GM19035 (cell line): ENCODE data around the gene TMEM178A.
"Not testable (repeated sequence)": the region's sequence is repeated elsewhere in the genome, so short reads cannot be mapped to it uniquely, and the experiment has no call there.

Experiments used
- ATAC-seq: cut with Tn5 transposase; IDR thresholded peaks from one replicate; pipeline ENCODE4 v1.9.1; 2021; ENCODE audit not compliant: unreplicated experiment

Gene TMEM178A

DNA sequence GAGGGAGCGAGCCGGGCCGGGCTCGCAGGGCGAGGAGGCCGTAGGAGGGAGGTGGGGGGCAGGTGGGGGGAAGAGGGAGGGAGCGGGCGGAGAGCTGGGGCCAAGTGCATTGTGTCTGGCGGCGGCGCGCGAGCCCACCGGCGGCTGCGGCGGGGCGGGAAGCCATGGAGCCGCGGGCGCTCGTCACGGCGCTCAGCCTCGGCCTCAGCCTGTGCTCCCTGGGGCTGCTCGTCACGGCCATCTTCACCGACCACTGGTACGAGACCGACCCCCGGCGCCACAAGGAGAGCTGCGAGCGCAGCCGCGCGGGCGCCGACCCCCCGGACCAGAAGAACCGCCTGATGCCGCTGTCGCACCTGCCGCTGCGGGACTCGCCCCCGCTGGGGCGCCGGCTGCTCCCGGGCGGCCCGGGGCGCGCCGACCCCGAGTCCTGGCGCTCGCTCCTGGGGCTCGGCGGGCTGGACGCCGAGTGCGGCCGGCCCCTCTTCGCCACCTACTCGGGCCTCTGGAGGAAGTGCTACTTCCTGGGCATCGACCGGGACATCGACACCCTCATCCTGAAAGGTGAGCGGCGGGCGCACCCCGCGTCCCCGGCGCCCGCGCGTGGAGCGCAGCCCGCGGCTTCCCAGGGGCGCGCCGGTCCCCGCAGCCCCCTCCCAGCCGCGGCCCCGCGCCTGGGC, at the start of gene TMEM178A:
TMEM178A (plus strand) TSS at position 107 of the 680 bp plus-strand sequence; CDS start at position 165, 58 bp downstream.
- ATAC-seq = no peak

DNA sequence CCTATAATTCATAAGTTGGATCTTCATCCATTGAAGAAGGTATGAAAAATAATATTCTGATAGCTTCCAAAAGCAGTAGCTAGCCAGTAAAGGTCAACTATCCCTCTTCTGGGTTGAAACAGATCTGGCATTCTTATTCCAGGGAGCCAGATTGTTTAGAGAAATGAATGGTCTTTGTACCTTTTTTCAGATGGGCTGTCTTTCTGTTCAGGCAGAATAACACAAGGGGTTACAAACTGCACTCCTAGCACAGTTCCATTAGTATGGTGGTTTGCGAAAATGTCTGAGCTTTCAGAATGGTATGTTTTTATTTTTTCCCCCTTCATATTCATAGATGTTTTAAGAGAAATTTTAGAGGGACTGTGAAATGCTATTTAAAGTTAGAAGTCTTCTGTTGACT, 47.5 kb upstream of the TMEM178A start:
- ATAC-seq = no peak

DNA sequence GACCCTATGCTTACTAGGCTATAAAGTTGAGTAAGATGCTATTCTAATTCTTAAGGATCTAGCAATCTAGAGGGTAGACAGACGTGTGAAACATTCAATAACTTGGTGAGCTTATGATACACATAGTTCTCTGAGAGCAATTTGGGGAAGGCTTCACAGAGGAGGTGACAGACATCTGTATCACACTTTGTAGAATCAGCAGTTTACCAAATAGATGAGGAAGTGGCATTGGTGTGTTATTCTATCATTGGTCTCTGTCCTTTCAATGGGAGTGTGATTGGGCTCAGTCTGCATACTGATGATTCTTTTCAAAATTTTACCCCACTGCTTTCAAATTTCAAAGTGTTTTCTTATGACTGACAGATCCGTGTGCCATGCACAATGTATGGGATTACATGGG, 47.0 kb upstream of the TMEM178A start:
- ATAC-seq = no peak

DNA sequence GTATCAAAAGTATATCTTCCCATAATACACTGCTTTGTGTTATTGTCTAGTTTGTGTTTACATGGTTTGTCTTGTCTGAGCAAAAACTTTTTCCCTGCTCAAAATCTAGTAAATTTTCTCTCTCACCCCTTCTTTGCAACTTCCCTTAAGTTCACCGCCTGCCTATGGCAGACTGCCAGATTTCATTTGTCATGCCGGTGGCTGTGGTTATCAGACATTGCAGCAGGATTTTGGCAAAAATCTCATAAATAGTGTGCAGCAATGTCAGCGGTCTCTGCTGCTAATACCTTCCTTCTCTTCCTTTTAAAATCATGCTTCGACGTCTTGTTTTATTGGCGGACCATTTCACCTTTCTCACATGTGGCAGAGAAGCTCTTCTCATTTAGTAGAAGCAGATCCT, 45.6 kb upstream of the TMEM178A start:
- ATAC-seq = no peak

DNA sequence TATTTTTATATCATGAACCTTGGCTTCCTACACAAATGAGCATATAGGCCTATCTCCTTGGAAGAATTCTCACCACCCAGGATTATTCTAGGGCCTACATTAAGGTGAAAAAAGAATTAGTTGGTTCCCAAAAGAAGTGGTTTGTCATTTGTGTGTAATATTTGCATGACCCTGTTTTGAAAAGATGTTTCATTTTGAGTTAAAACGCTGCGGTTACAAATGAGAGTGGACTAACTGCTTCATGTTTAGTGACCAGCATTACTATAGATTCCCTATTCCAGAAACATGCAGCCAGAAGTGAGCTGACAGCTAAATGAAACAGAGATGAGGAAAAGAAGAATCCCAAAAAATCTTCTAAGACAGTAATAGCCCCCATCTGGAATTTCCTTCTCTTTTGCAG, 44.1 kb upstream of the TMEM178A start:
- no peak for ATAC-seq

DNA sequence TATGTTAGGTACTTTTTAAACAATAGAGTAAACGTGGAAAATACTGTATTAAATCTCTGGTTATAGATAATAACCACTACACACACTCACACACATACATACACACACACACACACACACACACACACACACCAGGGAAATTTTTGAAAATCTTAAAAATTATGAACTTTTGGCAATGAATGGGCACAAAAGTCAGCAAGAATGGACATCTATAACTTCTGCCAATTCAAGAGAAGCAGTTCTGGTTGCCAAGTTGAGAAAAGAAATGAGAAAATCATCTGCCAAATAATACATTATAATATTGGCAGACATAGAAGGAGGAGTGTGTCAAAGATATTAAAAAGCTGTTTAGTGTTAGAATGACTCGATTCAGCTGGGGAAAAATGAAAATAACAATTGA, 42.9 kb upstream of the TMEM178A start:
- ATAC-seq = no peak

DNA sequence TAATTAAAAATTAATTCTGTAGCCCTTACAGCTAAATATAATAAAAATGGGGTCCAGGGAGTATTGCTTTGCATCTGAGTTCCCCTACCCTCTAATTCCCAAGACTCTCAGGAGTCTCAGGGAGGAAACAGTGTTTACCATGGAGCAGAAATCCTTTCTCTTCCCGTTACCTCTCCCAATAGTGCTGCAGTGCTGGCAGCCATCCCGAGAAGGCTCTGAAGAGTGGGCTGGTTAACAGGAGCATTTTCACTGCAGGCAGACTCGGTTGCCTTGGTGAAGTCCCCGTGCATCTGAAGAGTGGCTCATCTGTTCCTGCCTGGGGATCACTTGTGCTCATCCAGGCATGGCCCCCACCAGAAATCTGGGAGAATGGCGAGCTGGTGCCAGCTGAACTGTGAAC, 41.8 kb upstream of the TMEM178A start:
- no peak for ATAC-seq

DNA sequence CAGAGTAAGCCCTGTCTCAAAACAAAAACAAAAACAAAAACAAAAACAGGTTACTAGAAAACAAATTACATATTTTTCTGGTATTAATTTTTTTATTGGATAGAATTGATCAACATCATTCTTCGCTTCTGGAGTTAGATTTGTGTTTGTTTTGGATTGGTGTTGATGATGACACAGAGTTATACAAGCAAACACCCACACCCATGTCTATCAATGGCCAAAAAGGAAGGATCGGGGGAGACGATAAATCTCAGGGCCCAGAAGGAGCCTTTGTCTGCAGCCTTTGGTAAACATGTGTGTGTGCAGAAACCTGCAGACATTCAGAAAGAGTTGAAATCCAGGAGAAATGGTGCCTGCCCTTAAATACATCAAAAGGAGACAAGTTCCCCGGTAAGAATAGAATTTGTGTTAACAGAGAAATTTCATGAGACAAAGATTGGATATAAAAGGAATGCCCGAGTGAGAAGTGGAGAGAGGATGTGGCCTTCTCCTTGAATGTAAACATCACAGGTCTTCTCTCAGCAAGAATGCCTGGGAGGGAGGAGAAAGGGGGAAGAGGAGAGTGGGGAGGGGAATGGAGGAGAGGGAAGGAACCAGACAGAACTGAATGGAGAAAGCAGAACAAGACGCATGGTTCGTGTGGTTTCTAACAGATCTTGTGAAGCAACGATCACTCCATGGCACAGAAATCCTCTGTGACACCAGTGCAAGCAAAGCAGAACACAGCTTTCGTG, 40.4 kb upstream of the TMEM178A start:
- ATAC-seq = no peak

DNA sequence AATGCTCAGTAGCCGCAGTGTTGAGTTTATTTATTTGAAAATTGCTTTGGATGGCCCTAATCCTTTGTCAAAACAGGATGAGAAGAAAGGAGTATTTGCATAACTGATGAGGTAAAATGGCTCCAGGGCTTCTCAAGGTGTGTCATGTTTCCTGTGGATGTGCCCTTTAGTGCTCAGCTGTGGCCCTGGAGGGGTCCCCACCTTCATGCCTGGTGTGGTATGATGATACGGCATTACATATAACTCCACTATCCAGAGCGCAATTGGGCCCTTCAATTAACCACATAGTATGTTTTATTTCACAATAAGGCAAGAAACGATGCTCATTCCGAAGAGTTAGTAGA, 39.8 kb upstream of the TMEM178A start:
- no peak for ATAC-seq

DNA sequence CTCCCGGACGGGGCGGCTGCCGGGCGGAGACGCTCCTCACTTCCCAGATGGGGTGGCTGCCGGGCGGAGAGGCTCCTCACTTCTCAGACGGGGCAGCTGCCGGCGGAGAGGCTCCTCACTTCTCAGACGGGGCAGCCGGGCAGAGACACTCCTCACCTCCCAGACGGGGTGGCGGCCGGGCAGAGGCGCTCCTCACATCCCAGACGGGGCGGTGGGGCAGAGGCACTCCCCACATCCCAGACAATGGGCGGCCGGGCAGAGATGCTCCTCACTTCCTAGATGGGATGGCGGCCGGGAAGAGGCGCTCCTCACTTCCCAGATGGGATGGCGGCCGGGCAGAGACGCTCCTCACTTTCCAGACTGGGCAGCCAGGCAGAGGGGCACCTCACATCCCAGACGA, 37.4 kb upstream of the TMEM178A start:
- not testable (repeated sequence) for ATAC-seq

DNA sequence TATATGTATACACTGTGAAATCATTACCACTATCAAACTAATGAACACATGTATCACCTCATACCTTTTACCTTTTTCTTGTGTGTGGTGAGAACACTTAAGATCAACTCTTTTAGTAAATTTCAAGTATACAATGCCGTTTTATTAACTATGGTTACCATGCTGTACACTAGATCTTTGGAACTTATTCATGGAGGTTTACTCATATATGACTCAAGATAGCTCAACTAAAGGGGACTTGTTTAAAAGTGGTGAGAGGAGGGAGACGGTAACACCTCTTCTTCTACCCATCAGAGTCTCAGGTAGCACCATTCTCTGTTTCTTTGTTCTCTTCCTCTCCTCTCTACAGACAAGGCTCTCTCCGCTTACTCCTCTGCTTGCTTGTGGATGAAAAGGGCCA, 36.1 kb upstream of the TMEM178A start:
- no peak for ATAC-seq

DNA sequence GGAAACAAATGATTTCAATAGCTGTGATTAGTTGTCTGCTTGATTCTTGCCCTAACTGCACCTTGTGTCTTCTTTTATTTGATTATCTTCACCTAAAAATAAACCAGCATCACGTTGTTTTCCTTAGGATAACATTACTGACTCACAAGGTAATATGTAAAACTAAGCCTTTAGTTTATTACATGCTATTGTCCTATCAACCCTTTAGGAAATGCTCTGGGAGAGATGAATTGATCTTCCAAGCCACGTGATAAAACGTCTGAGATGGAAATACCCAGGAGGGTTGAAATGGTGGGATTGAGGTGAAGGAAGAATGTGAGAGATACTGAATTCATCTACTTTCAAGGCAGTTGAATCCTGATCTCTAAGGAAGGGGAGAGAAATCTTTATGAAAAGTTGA, 34.5 kb upstream of the TMEM178A start:
- no peak for ATAC-seq

DNA sequence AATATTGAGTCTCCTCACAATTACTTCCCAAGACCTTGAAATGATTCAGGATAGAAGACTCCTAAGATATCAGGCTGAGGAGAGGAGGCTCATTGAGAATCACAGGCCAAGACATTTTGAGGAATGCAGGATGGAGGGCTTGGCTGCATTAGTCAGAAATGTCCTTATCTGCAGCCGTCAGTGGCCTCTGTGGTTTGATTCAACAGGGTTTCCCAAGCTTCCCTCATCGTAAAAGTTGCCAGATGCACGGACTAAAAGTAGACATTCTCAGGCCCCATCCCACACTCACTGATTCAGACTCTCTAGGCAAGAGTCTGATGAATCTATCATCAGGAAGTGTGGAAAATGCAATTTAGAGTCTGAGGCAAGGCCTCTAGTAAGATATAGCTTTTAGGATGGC, 34.0 kb upstream of the TMEM178A start:
- ATAC-seq = no peak

DNA sequence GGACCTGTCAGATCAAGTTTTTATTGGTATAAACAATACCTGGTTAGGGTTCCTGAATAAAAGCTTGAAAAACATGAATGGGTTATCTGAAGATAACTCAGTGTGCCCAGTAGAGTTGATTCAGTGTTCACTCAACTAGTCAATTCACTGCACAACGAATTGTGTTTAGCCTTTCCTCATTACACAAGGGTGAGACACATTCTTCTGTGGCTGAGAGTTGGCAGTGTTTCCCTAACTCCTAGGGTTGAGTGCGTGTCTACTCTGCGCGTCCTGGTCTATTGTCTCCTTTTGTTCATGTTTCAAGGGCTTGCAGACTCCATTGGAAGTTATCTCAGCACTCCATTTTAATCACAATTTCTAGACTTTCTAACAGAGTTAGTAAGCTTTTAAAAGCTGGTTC, 32.8 kb upstream of the TMEM178A start:
- no peak for ATAC-seq

DNA sequence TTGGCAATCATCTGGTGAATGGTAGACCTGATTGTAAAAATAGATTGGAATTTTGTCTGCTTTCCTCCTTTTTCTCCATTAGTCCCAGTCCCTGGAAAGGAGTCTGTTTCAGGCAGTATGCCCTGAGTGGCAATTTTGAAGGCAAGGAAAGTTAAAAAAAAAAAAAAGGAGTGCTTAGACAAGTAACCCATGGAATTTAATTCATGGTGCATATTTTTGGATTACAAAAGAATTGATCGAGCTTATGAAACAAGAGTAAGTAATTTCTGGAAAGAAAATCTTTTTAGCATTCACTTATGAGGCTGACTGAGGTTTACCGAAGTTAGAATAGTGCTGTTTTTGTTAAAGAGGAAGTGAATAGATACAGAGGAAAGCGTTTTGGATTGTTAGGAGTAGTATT, 29.4 kb upstream of the TMEM178A start:
- no peak for ATAC-seq

DNA sequence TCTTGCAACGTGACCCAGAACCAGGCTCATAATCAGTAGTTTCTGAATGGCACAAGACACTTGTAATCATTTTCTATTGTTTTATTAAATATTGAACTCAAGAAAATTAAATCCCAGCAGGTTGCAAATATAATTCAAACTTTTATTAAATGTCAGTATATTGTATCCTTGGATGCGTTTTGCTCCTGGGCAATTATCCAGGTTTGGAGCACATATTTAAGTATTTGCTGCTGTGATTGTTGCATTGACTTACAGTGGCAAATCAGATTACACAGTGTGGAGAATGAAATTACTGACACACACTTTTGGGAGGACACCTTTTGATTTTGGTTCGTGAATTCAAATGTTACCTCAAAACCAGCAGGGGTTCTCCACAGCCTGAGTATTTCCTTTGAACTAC, 27.1 kb upstream of the TMEM178A start:
- no peak for ATAC-seq

DNA sequence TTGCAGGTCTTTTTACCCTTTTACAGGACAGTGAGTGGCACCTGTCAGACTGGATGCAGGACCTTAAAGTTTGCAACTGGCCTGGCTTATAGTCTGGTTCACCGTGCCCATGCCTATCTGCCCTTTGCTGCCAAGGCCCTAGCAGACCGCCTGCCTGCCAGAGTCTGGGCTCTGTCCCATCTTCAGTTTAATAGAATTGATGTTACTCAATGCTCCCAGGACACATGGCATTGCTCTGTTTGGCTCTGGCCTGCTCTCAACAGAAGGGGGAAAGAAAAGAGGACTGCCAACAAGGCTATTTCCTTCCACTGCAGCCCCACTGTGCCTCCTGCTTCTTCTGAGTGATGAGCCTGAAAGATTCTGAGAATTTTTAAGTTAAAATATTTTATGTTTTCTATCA, 25.6 kb upstream of the TMEM178A start:
- ATAC-seq = no peak

DNA sequence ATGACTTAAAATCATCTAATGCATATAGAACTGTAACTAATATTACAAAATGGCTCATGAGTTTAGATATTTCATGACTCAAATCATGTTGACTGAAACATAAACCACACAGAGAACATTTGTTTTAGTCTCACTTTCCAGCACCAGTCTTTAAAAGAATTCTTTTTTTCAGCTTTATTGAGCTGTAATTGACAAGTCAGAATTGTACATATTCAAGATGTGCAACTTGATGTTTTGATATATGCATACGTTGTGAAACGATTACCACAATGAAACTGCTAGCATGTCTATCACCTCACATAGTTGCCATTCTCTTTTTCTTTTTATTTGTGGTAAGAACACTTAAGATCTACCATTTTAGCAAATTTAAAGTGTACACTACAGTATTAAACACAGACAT, 25.0 kb upstream of the TMEM178A start:
- ATAC-seq = no peak

DNA sequence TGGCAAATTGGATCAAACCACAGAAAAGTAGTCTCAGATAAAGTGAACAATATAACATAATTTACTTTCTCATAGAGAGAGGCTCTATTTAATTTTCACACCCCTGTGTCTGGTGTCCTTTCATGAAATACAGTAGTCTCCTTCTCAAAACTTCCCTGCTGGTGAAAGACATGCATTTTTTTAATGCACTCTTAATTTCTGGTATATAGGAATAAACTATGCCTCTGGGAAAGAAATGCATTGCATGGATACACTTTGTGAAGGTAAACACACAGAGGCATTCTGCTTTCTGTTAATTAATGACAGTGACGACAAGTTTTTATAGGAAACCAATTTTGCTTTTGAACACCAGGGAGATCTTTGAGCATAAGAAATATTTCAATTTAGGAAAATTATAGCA, 24.1 kb upstream of the TMEM178A start:
- no peak for ATAC-seq

DNA sequence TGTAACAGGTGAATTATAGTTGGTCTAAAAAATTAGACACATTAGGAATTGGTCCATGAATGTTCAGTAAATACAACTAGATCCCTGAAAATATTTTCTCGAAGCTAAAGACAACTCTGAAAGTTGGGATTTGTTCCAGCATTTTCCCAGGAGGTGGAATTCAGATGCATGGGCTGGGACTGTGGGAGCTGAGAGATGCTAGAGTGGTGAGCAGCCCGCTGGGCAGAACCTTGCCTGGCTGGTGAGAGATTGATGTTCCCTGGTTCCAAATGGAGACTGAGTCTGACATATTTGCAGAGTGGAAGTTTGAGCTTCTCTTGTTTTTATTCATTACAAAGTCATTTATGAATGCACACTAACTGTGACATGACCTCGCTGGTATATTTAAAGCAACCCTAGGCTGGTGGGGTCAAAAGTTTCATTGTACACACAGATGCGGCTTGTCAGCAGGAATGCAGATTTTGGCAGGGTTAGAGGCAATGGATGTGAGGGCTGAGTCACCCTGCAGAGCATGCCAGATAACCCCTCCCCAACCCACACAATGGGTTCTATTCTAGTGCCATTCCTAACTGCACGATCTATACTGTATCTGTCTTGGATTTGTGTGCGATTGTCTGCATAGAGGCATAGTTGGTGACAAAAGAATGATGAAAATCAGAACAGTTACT, 23.5 kb upstream of the TMEM178A start:
- no peak for ATAC-seq

DNA sequence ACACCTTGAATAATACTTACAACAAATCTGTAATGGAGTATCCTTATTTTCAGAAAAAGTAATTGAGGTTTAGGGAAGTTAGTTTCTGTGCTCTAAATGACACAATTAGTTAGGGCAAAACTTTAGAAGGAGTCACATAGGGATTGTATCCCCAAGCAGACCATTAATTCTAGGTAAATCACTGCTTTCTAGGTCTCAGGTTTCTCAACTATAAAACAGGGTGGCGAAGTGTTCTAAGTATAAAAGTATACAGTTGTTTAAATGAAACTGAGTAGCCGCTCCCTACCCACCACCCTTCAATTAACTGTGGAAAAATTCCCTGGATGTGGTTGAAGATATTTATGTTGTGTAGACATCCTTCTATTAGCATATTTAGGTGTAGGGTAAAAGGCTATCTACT, 19.9 kb upstream of the TMEM178A start:
- ATAC-seq = no peak

DNA sequence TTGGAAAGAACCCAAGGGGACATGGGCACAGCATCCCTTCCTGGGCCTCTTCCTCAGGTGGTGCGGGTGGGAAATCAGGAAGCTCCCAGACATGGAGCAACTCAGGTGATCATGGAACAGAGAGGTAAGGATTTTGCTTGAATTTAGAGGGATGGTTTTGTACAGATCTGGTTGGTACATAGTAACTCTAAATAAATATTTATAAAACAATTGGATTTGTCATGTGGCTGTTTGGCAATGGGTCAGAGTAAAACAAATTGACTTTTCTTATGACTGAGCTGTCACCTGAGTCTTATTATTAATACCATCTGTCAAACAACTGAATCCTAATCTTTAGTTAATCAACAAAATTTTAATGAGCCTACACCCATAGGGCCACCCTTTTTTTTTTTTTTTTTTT, 19.4 kb upstream of the TMEM178A start:
- no peak for ATAC-seq
